K562 (cell line): ENCODE measurements around the gene NOM1. TPM values are rescaled to one million over a fixed set of nuclear protein-coding genes. Genes with fewer than 3 reads are reported as not detected.

ENCODE experiments used
- CGGBP1 ChIP-seq: fragments of 250-450 bp; sonication (Bioruptor Pico); IDR thresholded peaks from 2 replicates; pipeline ENCODE4 v1.9.0; 2021; ENCODE audit warnings: mild to moderate bottlenecking
- ETS2 ChIP-seq: IDR thresholded peaks from 2 replicates; pipeline ENCODE4 v1.6.1; 2016; ENCODE audit warnings: borderline replicate concordance, missing genetic modification characterization, mild to moderate bottlenecking, moderate library complexity, missing compliant biosample characterization; ENCODE audit not compliant: poor library complexity, severe bottlenecking
- ETV1 ChIP-seq: fragments of 450-650 bp; conservative IDR thresholded peaks from 2 replicates; pipeline ENCODE4 v1.6.1; 2016; ENCODE audit warnings: missing genetic modification characterization, control low read depth, low read depth, missing compliant biosample characterization
- ETV5 ChIP-seq: sonication (generic); formaldehyde crosslinking; IDR thresholded peaks from 2 replicates; pipeline ENCODE4 v1.4.0; 2020; ENCODE audit warnings: low read depth, mild to moderate bottlenecking, missing genetic modification reagents
- FOXA1 ChIP-seq: fragments of 450-650 bp; IDR thresholded peaks from 2 replicates; pipeline ENCODE4 v1.6.1; 2016; ENCODE audit warnings: mild to moderate bottlenecking, borderline replicate concordance
- FOXM1 ChIP-seq, 2 experiments: fragments of 450-650 bp in 1 of 2; sonication (generic) in 1 of 2; formaldehyde crosslinking in 1 of 2; IDR thresholded peaks; 2 replicates each; pipeline versions ENCODE4 v1.6.1 to v1.9.0; 2017 to 2022; ENCODE audit warnings: low read depth in 2 of 2, mild to moderate bottlenecking in 2 of 2, missing genetic modification reagents in 1 of 2, moderate library complexity in 1 of 2
- FOXO4 ChIP-seq: fragments of 450-650 bp; formaldehyde crosslinking; IDR thresholded peaks from 2 replicates; pipeline ENCODE4 v1.4.0; 2020; ENCODE audit warnings: mild to moderate bottlenecking, moderate library complexity
- FOXP1 ChIP-seq: sonication (generic); formaldehyde crosslinking; IDR thresholded peaks from 2 replicates; pipeline ENCODE4 v1.8.0; 2022; ENCODE audit warnings: mild to moderate bottlenecking, missing genetic modification reagents
- MGA ChIP-seq: fragments of 450-650 bp; IDR thresholded peaks from 2 replicates; pipeline ENCODE4 v1.6.1; 2016; ENCODE audit warnings: mild to moderate bottlenecking, moderate library complexity
- MTF1 ChIP-seq: fragments of 250-450 bp; sonication (Bioruptor Pico); IDR thresholded peaks from 2 replicates; pipeline ENCODE4 v1.9.0; 2021; ENCODE audit warnings: moderate library complexity, mild to moderate bottlenecking, inconsistent platforms, borderline replicate concordance
- NR2F6 ChIP-seq: fragments of 450-650 bp; formaldehyde crosslinking; IDR thresholded peaks from 2 replicates; pipeline ENCODE4 v1.4.0; 2020; ENCODE audit warnings: mild to moderate bottlenecking
- TEAD1 ChIP-seq, 2 experiments: fragments of 450-650 bp in 1 of 2; sonication (generic) in 1 of 2; formaldehyde crosslinking; IDR thresholded peaks; 2 replicates each; pipeline versions ENCODE4 v1.4.0 to v1.8.0; 2020 to 2022; ENCODE audit warnings: mild to moderate bottlenecking in 2 of 2, missing genetic modification reagents in 1 of 2
- ZC3H4 ChIP-seq: sonication (generic); formaldehyde crosslinking; IDR thresholded peaks from 2 replicates; pipeline ENCODE4 v1.9.0; 2021; ENCODE audit warnings: missing genetic modification reagents, borderline replicate concordance
- ZNF165 ChIP-seq: fragments of 250-450 bp; sonication (Bioruptor Pico); IDR thresholded peaks from 2 replicates; pipeline ENCODE4 v1.4.0; 2020; ENCODE audit warnings: borderline replicate concordance
- ZNF586 ChIP-seq: fragments of 450-650 bp; formaldehyde crosslinking; conservative IDR thresholded peaks from 2 replicates; pipeline ENCODE4 v1.4.0; 2020; ENCODE audit warnings: mild to moderate bottlenecking, moderate library complexity
- polyA plus RNA-seq, 8 experiments: library from polyadenylated mRNA; depleted of rRNA in 4 of 8; stranded (reverse) in 5 of 8; unstranded in 3 of 8; fragments of >200 nt; fragmentation: Nextera tagmentation in 2 of 8; fragmentation: Illumina TruSeq in 1 of 8; extraction: Ambion mirVana in 2 of 8; extraction: Trizol in 1 of 8; gene quantifications; 2 replicates each; pipeline versions ENCODE4 v1.2.1 to v1.2.3, GENCODE V29; 2011 to 2014; ENCODE audit warnings: inconsistent platforms in 1 of 8, missing spikeins in 1 of 8
- total RNA-seq, 7 experiments: library from RNA; depleted of rRNA in 6 of 7; stranded (reverse); fragments of >200 nt in 6 of 7; fragmentation: Illumina TruSeq in 2 of 7; extraction: Trizol in 2 of 7; gene quantifications; 2 replicates each; pipeline versions ENCODE4 v1.2.1 to v1.2.3, GENCODE V29; 2011 to 2021; ENCODE audit warnings: low replicate concordance in 1 of 7

Gene NOM1
- total and polyA plus RNA-seq, 9 of the 15 experiments (the other 6 are each of a cell fraction or from before 2014, with no cell fraction given) = 6.8 to 47.3 (median 37.4) TPM

GRCh38 chr7:157009170-157009777 lies 59.8 kb downstream of the NOM1 start (continued):
- TF ChIP-seq MGA (peak; percentile 56), TEAD1 (CRISPR knock-in tag; IDR thresholded peaks at IDR 0.05) (no peak), CGGBP1 (CRISPR knock-in tag) (no peak), FOXP1 (CRISPR knock-in tag) (peak; percentile 37; the same call in 1 of the 2 replicates), FOXM1 (IDR thresholded peaks at IDR 0.05; ENCODE audit: low read depth) (no peak), FOXM1 (CRISPR knock-in tag; IDR thresholded peaks at IDR 0.05; ENCODE audit: low read depth) (no peak), FOXA1 (no peak), ETV1 (tag) (no peak), ETV5 (CRISPR knock-in tag) (no peak), ZC3H4 (CRISPR knock-in tag) (no peak), ZNF586 (CRISPR knock-in tag) (no peak), MTF1 (CRISPR knock-in tag) (no peak), FOXO4 (CRISPR knock-in tag) (no peak), ZNF165 (CRISPR knock-in tag) (no peak), NR2F6 (no peak), ETS2 (tag) (no peak)
